HG02840 (cell line): ENCODE data around the gene SENP7.
"Not testable (repeated sequence)": the region's sequence is repeated elsewhere in the genome, so short reads cannot be mapped to it uniquely, and the experiment has no call there.

Source experiments
- ATAC-seq: cut with Tn5 transposase; IDR thresholded peaks from one replicate; pipeline ENCODE4 v1.9.1; 2021; ENCODE audit warnings: mild to moderate bottlenecking, moderate library complexity, moderate number of reproducible peaks; ENCODE audit not compliant: unreplicated experiment, low FRiP score

The SENP7 gene

DNA sequence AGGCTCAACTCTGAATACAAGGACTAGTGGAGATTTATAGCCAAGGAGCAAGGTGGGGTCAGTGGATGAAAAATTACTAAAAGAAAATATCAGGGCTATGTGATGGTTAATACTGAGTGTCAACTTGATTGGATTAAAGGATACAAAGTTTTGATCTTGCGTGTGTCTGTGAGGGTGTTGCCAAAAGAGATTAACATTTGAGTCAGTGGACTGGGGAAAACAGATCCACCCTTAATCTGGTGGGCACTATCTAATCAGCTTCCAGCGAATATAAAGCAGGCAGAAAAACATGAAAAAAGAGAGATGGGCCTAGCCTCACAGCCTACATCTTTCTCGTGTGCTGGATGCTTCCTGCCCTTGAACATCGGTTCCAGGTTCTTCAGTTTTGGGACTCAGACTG lies 14.4 kb upstream of the SENP7 start:
- ATAC-seq = no peak

DNA sequence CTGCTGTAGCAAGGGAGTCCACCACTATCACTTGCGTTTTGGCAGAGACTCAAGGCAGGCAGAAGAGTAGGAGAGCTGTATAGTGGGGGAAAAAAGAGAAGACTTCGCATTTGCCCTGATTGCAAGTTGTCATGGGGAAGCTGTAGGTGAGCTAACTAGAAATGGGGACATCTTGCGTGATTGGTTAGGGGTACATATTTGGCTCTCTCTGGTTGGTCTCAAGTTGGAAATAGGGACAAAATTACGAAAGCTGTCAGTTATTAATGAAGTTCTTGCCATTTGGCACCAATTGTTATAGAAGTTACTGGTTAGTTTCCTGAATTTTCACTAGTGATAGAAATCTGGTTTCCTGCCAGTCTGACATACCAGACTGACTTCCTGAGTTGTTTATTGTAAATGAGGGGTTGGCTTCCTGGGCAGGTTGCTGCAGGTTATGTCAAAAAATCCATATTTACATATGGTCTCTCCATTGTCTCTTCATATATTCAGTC lies 8.2 kb upstream of the SENP7 start:
- ATAC-seq = no peak

GRCh38 chr3:101519685-101520365 lies 6.8 kb upstream of the SENP7 start:
- no peak for ATAC-seq

GRCh38 chr3:101518421-101518871 lies 5.4 kb upstream of the SENP7 start:
- peak; percentile 98 for ATAC-seq

DNA sequence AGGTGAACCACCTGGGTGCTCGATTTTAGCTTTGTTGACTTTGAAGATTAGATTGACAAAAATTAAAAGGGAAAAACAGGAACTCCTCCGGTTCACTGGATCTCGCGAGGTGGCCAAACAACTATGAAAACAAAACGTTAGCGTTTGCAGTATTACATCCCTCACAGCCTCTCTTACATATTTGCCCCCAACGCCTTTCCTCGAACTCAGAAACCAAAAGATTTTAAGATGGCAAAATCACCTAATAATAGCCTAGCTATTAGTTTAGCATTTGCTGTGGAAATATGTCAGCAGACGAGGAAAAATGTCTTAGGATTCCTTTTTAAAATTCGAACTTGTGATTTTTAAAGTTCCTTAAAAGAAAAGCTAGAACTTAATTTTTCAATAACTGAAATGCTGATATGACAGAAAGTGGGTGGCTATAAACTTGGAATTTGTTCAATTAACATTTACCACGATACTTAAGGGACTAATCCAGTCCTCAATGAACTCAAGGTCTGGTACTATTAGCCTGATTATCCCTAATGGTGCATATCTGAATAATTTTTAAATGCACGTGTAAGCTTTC lies 491 bp upstream of the SENP7 start:
- peak; percentile 29 for ATAC-seq

DNA sequence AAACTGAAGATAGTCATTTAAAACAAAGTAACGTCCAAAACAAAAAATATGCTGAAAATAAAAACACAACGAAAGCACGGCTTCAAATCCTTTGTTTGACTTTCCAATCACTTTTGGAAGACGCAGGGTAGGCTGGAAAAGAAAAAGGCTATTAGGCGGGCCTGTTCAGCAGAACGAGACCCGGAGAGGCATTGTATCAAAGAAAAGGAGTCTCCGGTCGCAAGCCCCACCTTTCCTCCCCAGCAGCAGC lies 691 bp downstream of the SENP7 start:
- ATAC-seq = peak; percentile 13

DNA sequence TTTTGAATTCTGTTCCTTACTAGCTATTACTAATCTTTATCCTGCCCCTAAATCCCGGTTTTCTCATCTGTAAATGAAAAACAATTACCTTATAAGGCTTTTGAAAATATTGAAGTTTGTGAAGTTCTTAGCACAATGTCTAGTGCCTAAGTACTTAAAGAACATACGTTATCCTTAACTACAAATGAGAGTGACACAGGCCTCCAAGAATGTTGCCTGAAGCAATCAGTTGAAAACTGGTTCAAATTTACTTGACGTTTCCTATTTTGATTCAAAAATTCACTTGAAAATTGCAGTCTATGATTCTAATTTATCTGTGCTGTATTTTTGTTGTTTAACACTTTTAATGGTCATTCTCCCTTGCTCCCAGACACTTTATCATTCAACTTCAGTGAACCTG lies 3.2 kb downstream of the SENP7 start:
- ATAC-seq = no peak

DNA sequence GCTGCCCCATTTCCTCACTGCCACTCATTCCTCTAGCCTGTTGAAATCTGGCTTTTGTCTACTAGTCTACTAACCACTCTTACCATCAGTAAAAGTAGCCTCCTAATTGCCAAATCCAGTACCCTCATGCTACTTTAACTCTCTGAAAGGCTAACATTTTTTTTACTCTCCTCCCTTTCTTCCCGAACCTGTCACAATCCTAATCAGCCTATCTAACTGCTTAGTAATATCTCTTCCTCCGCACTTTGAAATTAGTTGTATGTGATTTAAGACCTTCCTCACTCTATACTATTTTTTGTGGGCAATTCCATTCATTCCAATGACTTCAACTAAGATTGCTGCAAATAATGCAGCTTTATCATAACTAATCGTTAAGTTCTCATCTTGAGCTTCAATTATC lies 3.7 kb downstream of the SENP7 start:
- no peak for ATAC-seq

DNA sequence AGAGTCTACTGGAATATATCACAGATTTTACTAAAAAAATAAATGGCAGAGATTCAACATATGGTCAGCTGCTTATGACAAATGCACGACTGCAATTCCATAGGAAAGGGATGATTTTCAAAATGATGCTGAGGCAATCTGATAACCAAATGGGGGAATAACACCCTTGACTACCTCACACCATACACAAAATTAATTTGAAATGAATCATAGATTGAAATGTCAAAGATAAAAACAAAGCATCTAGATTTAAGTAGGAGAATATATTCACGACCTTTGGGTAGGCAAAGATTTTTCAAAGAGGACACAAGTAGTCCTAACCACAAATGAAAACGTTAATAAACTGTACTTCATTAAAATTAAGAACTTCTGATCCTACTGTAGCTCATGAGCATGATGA lies 11.2 kb downstream of the SENP7 start:
- ATAC-seq = no peak

- ATAC-seq = no peak
These were observed 12.8 kb downstream of the SENP7 start for GRCh38 chr3:101500208-101500607.

- no peak for ATAC-seq
These were observed 15.2 kb downstream of the SENP7 start for GRCh38 chr3:101497803-101498202.

DNA sequence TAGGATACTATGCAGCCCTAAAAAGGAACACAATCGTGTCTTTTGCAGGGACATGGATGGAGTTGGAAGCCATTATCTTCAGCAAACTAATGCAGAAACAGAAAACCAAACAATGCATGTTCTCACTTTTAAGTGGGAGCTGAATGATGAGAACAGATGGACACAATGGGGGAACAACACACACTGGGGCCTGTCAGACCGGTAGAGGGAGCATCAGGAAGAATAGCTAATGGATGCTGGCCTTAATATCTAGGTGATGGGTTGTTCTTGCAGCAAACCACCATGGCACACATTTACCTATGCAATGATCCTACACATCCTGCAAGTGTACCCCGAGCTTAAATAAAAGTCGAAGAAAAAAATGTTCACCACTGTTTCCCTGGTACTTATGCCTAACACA lies 17.5 kb downstream of the SENP7 start:
- no peak for ATAC-seq

DNA sequence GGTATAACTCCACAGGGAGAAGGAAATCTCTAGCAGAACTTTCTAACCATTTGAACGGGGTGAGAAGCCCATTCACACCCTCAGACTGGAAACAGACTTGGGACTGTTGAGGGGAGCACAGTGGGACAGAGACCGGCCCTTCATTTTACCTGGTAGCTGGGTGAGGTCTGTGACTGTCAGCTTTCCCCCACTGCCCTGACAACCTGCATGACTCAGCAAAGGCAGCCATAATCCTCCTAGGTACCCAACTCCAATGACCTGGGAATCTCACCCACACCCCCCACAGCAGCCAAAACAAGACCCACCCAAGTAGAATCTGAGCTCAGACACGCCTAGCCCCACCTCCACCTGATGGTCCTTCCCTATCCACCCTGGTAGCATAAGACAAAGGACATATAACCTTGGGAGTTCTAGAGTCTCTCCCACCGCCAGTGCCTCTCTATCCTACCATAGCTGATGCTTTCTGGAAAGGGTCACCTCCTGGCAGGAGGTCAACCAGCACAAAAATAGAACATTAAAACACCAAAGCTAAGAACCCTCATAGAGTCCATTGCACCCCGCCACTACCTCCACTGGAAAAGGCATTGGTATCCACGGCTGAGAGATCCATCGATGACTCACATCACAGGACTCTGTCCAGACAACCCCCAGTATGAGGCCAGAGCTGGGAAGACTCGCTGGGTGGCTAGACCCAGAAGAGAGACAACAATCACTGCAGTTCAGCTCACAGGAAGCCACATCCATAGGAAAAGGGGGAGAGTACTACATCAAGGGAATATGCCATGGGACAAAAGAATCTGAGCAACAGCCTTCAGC lies 28.0 kb downstream of the SENP7 start:
- no peak for ATAC-seq

GRCh38 chr3:101478980-101479379 lies 34.0 kb downstream of the SENP7 start:
- no peak for ATAC-seq

- not testable (repeated sequence) for ATAC-seq
These were observed 38.0 kb downstream of the SENP7 start for GRCh38 chr3:101474841-101475552.

DNA sequence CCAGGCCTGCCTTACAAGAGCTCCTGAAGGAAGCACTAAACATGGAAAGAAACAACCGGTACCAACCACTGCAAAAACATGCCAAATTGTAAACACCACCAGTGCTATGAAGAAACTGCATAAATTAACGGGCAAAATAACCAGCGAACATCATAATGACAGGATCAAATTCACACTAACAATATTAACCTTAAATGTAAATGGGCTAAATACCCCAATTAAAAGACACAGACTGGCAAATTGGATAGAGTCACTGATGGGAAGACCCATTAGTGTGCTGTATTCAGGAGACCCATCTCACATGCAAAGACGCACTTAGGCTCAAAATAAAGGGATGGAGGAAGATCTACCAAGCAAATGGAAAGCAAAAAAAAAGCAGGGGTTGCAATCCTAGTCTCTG lies 44.3 kb downstream of the SENP7 start:
- ATAC-seq = not testable (repeated sequence)

- ATAC-seq = not testable (repeated sequence)
These were observed 45.7 kb downstream of the SENP7 start for GRCh38 chr3:101467310-101467663.

- no peak for ATAC-seq
These were observed 46.3 kb downstream of the SENP7 start for GRCh38 chr3:101466465-101467309.

GRCh38 chr3:101464235-101464634 lies 48.8 kb downstream of the SENP7 start:
- no peak for ATAC-seq

GRCh38 chr3:101461451-101461850 lies 51.6 kb downstream of the SENP7 start:
- ATAC-seq = no peak
